Measurements from ENCODE around the gene RRAS2.
"Not testable (repeated sequence)": the region's sequence is repeated elsewhere in the genome, so short reads cannot be mapped to it uniquely, and the experiment has no call there.

RRAS2 gene

GRCh38 chr11:14300661-14301304 is 58.2 kb downstream of the RRAS2 start:
- peak; percentile 33 to 54 for DNase-seq

GRCh38 chr11:14299921-14300320 is 59.1 kb downstream of the RRAS2 start:
- DNase-seq = no peak

- no peak for DNase-seq
These were observed 68.6 kb downstream of the RRAS2 start for GRCh38 chr11:14290422-14290821.

GRCh38 chr11:14288189-14288935 is 70.6 kb downstream of the RRAS2 start:
- DNase-seq = no peak

GRCh38 chr11:14278869-14279268 is 80.1 kb downstream of the RRAS2 start:
- DNase-seq = not testable (repeated sequence)

- DNase-seq = no peak
These were observed 83.9 kb downstream of the RRAS2 start for GRCh38 chr11:14275076-14275475.

- DNase-seq = no peak
These were observed 85.1 kb downstream of the RRAS2 start for GRCh38 chr11:14273895-14274294.

GRCh38 chr11:14270690-14271542 is 88.1 kb downstream of the RRAS2 start:
- peak in 1 of 2 donors; percentile 23 for DNase-seq

- DNase-seq = no peak
These were observed 89.0 kb downstream of the RRAS2 start for GRCh38 chr11:14269692-14270573.

- DNase-seq = no peak
These were observed 90.9 kb downstream of the RRAS2 start for GRCh38 chr11:14267861-14268635.

GRCh38 chr11:14266622-14267021 is 92.4 kb downstream of the RRAS2 start:
- no peak for DNase-seq

- no peak for DNase-seq
These were observed 94.0 kb downstream of the RRAS2 start for GRCh38 chr11:14264966-14265365.

GRCh38 chr11:14262271-14262846 is 96.6 kb downstream of the RRAS2 start:
- no peak for DNase-seq

GRCh38 chr11:14261066-14261465 is 97.9 kb downstream of the RRAS2 start:
- DNase-seq = no peak

- DNase-seq = no peak
These were observed 99.1 kb downstream of the RRAS2 start for GRCh38 chr11:14259878-14260277.

- DNase-seq = no peak
These were observed 99.7 kb downstream of the RRAS2 start for GRCh38 chr11:14259186-14259784.

- no peak for DNase-seq
These were observed 100.6 kb downstream of the RRAS2 start for GRCh38 chr11:14258221-14258935.

- DNase-seq = no peak
These were observed 103.8 kb downstream of the RRAS2 start for GRCh38 chr11:14255238-14255534.

- no peak for DNase-seq
These were observed 104.3 kb downstream of the RRAS2 start for GRCh38 chr11:14254533-14255237.

- no peak for DNase-seq
These were observed 105.1 kb downstream of the RRAS2 start for GRCh38 chr11:14253840-14254239.
